Diencephalon (tissue), 1 donor: Measurements from ENCODE around the gene ROM1. TPM values are rescaled to one million over a fixed set of nuclear protein-coding genes. Genes with fewer than 3 reads are reported as not detected.

Experiments used
- small RNA-seq: library from RNA; depleted of rRNA; stranded (forward); fragments of <200 nt; gene quantifications from one replicate; pipeline ENCODE3, GENCODE V24; 2014
- total RNA-seq: library from RNA; depleted of rRNA; stranded (reverse); fragments of >200 nt; gene quantifications from one replicate; pipeline ENCODE4 v1.2.3, GENCODE V29; 2014

The ROM1 gene
- 2.8 TPM for total RNA-seq

GRCh38 chr11:62612366-62613290, at the start of gene ROM1, which contains the start of gene EML3:
TSS of gene ROM1 (plus strand) at chr11:62613257. CDS start at chr11:62613282, 25 bp downstream.
TSS of gene EML3 (minus strand) at chr11:62612775. CDS start at chr11:62612457, 318 bp downstream.

GRCh38 chr11:62573592-62574362, 39.3 kb upstream of the ROM1 start, which contains the start of gene EEF1G:
TSS of gene EEF1G (minus strand) at chr11:62573891. CDS start at chr11:62573842, 49 bp downstream.

DNA sequence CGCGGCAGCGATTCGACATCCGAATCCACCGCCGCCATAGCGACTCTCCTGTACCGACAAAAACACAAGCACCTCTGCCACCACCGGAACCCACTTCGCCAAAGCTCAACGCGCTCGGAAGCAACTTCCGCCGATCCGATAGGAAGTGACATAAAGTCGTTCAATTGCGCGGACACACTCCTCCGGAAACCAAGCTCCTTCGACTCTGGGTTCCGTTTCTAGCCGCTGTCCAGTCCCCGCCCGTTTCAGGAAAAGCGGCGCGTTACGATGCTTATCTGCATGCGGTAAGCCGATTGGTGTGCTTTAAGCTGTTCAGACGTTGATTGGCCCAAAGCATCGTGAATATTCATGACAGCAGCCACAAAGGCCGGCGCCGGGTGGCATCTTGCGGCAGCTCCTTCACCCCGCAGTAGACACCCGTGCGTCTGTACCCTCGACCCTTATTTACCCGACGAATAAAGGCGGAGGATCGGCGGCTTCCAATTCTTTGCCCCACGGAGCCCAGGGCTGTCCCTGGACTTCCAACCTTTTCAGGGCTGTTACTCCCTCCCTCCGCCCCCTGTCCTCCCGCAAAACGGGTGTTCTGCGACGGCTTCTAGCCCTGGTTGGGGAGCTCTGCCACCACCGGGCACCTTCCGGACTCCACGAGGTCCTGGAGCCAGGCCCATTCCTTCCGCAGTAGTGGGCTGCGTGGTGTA, 21.5 kb upstream of the ROM1 start, which contains the start of gene TUT1:
Gene TUT1, minus strand, starts transcription at position 76 of the 698 bp plus-strand sequence. Its CDS starts 38 bp downstream, at position 38.

DNA sequence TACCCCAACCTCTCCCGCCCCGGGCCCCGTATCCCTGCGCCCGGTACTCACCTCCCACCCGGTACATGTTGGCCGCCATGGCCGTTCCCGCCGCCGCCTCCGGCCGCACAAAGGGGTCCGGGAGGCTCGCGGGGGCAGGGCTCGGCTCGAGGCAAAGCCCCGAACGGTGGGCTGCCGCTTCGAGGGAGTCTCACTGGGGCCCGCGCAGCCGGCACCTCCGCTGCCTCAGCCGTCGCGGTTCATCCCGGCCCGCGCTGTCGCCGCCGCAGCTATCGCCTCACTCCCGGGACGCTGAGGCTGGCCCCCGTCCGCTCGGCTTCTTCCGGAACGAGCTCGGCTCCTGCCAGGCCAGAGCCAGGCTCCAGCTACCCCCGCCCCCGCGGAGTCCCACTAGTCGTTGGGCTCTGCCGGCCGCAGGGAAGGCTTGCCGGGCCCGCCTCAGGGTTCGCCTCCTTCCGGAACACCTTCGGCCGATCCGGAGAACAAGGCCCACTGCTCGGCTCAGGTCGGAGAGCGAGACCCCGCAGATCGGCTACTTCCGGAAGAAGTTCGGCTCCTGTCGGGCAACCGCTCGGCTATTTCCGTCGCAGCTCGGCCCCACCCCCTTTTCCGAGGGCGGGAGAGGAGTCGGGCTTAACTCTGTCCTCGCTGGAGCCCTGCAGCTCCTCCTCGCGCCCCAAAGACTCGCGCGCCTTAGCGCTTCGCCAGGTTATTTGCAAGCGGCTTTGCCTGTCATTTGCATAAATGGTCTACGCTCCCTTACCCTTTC, 11.5 kb upstream of the ROM1 start, which contains the start of gene MTA2:
Gene MTA2, minus strand, starts transcription at position 494 of the 769 bp plus-strand sequence. Its CDS starts 415 bp downstream, at position 79.

DNA sequence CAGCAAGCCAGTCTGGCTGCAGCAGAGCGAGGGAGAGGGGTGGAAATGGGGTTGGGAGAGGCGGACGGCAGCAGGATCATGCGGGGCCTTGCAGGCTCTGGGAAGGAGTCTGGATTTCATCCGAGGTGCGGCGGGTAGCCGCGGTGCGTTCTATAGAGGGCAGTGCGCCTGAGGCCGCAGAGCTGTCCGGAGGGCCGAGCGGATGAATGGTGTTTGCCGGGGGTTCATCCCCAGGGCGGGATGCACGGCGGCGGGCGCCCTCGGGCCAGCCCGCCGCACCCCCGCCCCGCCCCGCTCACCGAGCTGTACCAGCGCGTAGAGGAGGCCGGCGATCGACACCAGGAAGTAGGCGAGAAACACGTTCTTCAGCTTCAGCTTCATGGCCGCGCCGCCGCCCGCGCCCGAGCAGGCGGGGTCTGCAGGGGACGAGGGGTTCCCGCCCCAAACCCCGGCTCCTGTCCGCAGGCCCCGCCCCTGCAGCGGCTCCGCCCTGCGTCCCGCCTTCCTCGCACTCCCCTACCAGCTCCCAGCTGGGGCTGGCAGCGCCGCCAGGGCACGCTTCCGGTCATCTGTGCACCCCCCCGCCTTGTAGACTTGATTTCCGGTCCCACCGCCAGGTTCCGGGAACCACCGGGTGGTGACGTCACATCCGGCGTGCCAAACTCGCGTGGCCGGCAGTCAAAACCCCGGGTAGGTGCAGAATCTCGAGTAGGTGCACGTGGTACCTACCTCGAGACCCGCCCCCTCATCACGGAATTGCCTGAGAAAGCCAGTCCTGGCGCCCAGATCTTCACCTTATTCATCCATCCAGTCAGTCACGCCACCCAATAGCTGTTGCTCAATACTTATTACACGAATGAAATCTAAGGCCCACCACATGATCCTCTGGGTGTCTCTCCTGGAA, 8.8 kb downstream of the ROM1 start, which contains the start of gene B3GAT3:
Gene B3GAT3, minus strand, starts transcription at position 420 of the 904 bp plus-strand sequence. Its CDS starts 39 bp downstream, at position 381.

GRCh38 chr11:62645946-62646824, 33.1 kb downstream of the ROM1 start, which contains the start of gene GANAB:
TSS of gene GANAB (minus strand) at chr11:62646613. CDS start at chr11:62646599, 14 bp downstream.

Small RNAs within 50 kb of the gene (small RNA-seq; reads per million reads assigned to genes)
- gene AP001458.1, result not detected
- 0.41 reads per million, percentile 42 among the genes with 10 or more reads in this experiment for gene MIR6747

Other genes starting within 250 kb of the ROM1 start
- gene SCGB1A1, start 194.2 kb upstream of the ROM1 start, total RNA-seq, result not detected
- 27.5 TPM for gene AHNAK, start 66.5 kb upstream of the ROM1 start, total RNA-seq
- gene EEF1G, start 39.4 kb upstream of the ROM1 start, total RNA-seq, result 1,289 TPM
- 6.0 TPM for gene TUT1, start 21.7 kb upstream of the ROM1 start, total RNA-seq
- 86.3 TPM for gene MTA2, start 11.4 kb upstream of the ROM1 start, total RNA-seq
- gene EML3, start 482 bp upstream of the ROM1 start, total RNA-seq, result 7.4 TPM
- 23.5 TPM for gene B3GAT3, start 8.7 kb downstream of the ROM1 start, total RNA-seq
- gene GANAB, start 33.4 kb downstream of the ROM1 start, total RNA-seq, result 84.2 TPM
- gene INTS5, start 40.0 kb downstream of the ROM1 start, total RNA-seq, result 18.2 TPM
- 24.7 TPM for gene C11orf98, start 52.0 kb downstream of the ROM1 start, total RNA-seq
- 6.0 TPM for gene CSKMT, start 52.1 kb downstream of the ROM1 start, total RNA-seq
- gene UQCC3, start 58.4 kb downstream of the ROM1 start, total RNA-seq, result 5.5 TPM
- 3.9 TPM for gene LBHD1, start 59.0 kb downstream of the ROM1 start, total RNA-seq
- 53.3 TPM for gene UBXN1, start 65.8 kb downstream of the ROM1 start, total RNA-seq
- 0.46 TPM for gene LRRN4CL, start 76.3 kb downstream of the ROM1 start, total RNA-seq
- 202 TPM for gene BSCL2, start 94.2 kb downstream of the ROM1 start, total RNA-seq
- 99.7 TPM for gene GNG3, start 94.4 kb downstream of the ROM1 start, total RNA-seq
- gene HNRNPUL2, start 114.2 kb downstream of the ROM1 start, total RNA-seq, result 30.7 TPM
- 31.8 TPM for gene TTC9C, start 115.2 kb downstream of the ROM1 start, total RNA-seq
- 16.4 TPM for gene ZBTB3, start 140.9 kb downstream of the ROM1 start, total RNA-seq
- gene POLR2G, start 148.3 kb downstream of the ROM1 start, total RNA-seq, result 59.7 TPM
- gene TAF6L, start 158.1 kb downstream of the ROM1 start, total RNA-seq, result 11.3 TPM
- 18.5 TPM for gene TMEM179B, start 174.1 kb downstream of the ROM1 start, total RNA-seq
- gene TMEM223, start 178.7 kb downstream of the ROM1 start, total RNA-seq, result 17.1 TPM
- 15.9 TPM for gene NXF1, start 192.2 kb downstream of the ROM1 start, total RNA-seq
- gene STX5, start 218.8 kb downstream of the ROM1 start, total RNA-seq, result 27.2 TPM
- not detected for gene TEX54, start 219.6 kb downstream of the ROM1 start, total RNA-seq
- gene WDR74, start 226.3 kb downstream of the ROM1 start, total RNA-seq, result 27.0 TPM